Measurements from ENCODE around the gene ADGRD1. TPM values are rescaled to one million over a fixed set of nuclear protein-coding genes. Genes with fewer than 3 reads are reported as not detected.

Gene ADGRD1
- total RNA-seq, 1 donor from 2014 or later, result 4.0 TPM

- TF ChIP-seq CTCF (IDR thresholded peaks at IDR 0.05; ENCODE audit: unreplicated experiment), result no peak
- peaks cover 24% of the 10 kb centered on the region for H3K27me3 Mint-ChIP-seq
- H3K4me3 Mint-ChIP-seq (ENCODE audit: low read depth), result no peak overlapping the region
- peaks cover 1% of the 10 kb centered on the region for H3K36me3 Mint-ChIP-seq (ENCODE audit: insufficient read depth)
- H3K27ac Mint-ChIP-seq, result no peak overlapping the region
- no peak for DNase-seq (ENCODE audit: low spot score, unreplicated experiment)
- no peaks in the 10 kb centered on the region for H3K4me1 Mint-ChIP-seq (ENCODE audit: low read depth)
- H3K9me3 Mint-ChIP-seq (ENCODE audit: low read depth), result no peaks in the 10 kb centered on the region
These were observed 159.1 kb downstream of the ADGRD1 start for GRCh38 chr12:131112700-131113290.

DNA sequence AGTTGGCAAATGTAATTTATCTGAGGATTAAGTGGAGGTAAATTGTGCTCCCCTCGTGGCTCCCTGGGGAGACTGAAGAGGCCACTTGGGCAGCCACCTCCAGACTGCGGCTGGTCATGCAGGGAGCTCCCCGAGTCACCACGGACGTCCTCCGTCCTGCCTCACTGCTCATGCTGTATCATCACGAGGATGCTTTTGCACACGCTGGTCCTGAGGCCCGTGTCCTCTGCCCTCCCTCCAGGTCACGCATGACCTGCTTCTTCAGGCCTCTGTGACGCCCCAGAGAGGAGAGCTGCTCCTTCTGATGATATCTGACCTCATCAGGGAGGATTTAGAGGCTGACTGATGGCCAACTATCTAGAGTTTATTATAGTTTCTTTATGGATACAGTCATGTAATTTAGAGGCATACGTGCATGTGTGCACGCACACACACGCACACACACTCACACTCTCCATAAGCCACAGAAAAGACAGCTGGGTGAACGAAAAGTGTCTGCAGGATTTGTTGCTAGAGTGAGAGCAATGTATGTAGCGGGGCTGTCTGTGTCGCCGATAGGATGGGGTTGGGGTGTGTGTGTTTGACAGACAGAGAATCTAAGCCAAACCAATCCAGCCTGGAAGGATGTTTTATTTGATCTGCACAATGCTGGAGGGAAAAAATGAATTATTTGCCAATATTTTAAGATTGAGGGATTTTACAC lies 160.0 kb downstream of the ADGRD1 start:
- DNase-seq (ENCODE audit: low spot score, unreplicated experiment), result no peak
- no peak for TF ChIP-seq CTCF (IDR thresholded peaks at IDR 0.05; ENCODE audit: unreplicated experiment)
- no peaks in the 10 kb centered on the region for H3K9me3 Mint-ChIP-seq (ENCODE audit: low read depth)
- no peaks in the 10 kb centered on the region for H3K4me1 Mint-ChIP-seq (ENCODE audit: low read depth)
- peaks cover 27% of the 10 kb centered on the region for H3K27me3 Mint-ChIP-seq
- no peak overlapping the region for H3K27ac Mint-ChIP-seq
- H3K4me3 Mint-ChIP-seq (ENCODE audit: low read depth), result no peak overlapping the region
- peaks cover 1% of the 10 kb centered on the region for H3K36me3 Mint-ChIP-seq (ENCODE audit: insufficient read depth)

DNA sequence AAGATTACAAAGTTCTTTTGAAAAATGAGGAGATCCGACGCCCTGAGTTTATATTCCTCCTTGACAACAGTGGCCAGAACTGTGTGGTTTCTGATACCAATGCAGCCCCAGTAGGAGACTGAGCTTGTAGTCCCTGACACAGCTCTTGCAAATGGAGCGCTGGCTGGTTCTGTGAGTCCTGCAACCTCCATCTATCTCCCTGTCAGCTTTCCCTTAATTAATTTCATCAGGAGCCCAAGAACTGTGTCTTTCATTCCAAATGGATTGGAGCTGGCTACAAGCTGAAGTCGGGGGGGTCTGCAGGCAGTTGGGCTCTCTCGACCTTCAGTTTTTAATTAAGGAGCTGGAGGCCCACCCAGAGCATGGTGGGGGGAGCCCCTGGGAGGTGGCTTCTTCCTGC lies 160.6 kb downstream of the ADGRD1 start:
- no peak for TF ChIP-seq CTCF (IDR thresholded peaks at IDR 0.05; ENCODE audit: unreplicated experiment)
- Mint-ChIP-seq H3K4me1 (ENCODE audit: low read depth) (no peaks in the 10 kb centered on the region), H3K27me3 (peaks cover 30% of the 10 kb centered on the region), H3K36me3 (ENCODE audit: insufficient read depth) (no peaks in the 10 kb centered on the region), H3K9me3 (ENCODE audit: low read depth) (no peaks in the 10 kb centered on the region), H3K4me3 (ENCODE audit: low read depth) (no peak overlapping the region), H3K27ac (no peak overlapping the region)
- no peak for DNase-seq (ENCODE audit: low spot score, unreplicated experiment)

DNA sequence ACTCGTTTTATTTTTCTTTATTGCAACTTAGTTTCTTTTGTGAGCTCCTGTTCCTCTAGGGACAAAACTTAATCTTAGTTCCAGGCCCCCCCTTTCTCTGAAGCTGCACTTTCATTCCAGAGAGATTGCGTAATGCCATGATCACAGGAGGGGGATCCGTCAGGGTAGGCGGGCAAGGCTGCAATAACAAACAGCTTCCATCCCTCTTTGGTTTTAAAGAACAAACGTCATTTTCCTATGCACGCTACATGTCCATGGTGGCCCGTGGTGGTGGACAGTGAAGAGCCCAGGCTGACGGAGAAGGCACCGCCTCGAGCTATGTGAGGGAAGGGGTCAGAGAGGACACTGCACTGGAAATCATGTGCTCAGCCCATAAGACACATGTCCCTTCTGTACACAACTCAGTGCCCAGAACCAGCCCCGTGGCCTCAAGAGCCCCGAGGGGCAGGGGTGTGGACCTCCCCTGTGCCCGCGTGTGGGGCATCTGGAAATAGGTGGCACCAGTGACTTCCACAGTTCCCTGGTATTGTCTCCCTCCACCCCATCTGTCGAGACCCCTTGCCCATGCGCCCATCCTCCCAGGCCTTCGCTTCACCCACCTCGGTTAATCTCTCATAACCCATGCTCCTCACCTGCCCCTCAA lies 161.4 kb downstream of the ADGRD1 start:
- DNase-seq (ENCODE audit: low spot score, unreplicated experiment), result no peak
- no peak overlapping the region for H3K27ac Mint-ChIP-seq
- H3K9me3 Mint-ChIP-seq (ENCODE audit: low read depth), result no peaks in the 10 kb centered on the region
- H3K4me1 Mint-ChIP-seq (ENCODE audit: low read depth), result no peaks in the 10 kb centered on the region
- TF ChIP-seq CTCF (IDR thresholded peaks at IDR 0.05; ENCODE audit: unreplicated experiment), result no peak
- H3K36me3 Mint-ChIP-seq (ENCODE audit: insufficient read depth), result no peaks in the 10 kb centered on the region
- H3K27me3 Mint-ChIP-seq, result peaks cover 35% of the 10 kb centered on the region
- H3K4me3 Mint-ChIP-seq (ENCODE audit: low read depth), result no peak overlapping the region

DNA sequence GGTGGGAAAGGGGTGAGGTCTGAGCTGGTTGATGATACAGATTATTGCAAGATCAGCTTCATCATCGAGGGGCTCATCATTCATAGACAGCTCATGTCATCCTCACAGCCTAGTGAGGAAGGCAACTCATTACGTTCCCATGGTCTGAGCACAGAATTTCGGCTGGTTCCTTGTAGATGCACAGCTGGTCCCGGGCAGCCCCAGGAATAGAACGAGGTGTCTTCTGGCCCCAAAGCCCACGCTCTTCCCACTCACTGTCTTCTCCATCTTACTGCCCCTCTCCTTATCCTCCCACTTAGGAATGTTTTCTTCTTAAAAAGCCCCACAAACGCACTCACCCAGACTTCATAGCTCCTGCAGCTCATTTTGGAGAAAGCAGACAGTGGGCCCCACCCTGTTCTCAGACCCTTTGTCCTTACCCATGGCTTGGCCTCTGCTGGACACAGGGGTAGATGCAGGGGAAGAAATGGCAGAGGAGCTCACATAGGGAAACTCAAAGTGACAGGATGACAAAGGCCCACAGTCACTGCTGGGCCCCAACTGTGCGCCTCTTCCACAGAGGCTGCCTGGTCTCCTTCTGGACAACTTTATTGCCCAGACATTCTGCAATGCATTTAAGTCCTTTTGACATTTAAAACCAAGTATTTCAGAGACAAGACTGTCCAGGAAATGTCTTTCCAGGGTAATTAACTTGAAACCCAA lies 162.2 kb downstream of the ADGRD1 start:
- Mint-ChIP-seq H3K27ac (no peak overlapping the region), H3K36me3 (ENCODE audit: insufficient read depth) (no peaks in the 10 kb centered on the region), H3K27me3 (peaks cover 35% of the 10 kb centered on the region), H3K9me3 (ENCODE audit: low read depth) (no peaks in the 10 kb centered on the region), H3K4me3 (ENCODE audit: low read depth) (no peak overlapping the region), H3K4me1 (ENCODE audit: low read depth) (no peaks in the 10 kb centered on the region)
- no peak for DNase-seq (ENCODE audit: low spot score, unreplicated experiment)
- no peak for TF ChIP-seq CTCF (IDR thresholded peaks at IDR 0.05; ENCODE audit: unreplicated experiment)
